ENCODE data around the gene ACTRT2.

GRCh38 chr1:3060127-3060526, 38.9 kb downstream of the ACTRT2 start:
- TF ChIP-seq POLR2A (IDR thresholded peaks at IDR 0.05) (no peak), EP300 (IDR thresholded peaks at IDR 0.05) (no peak)
- TF ChIP-seq, protein P1, sequence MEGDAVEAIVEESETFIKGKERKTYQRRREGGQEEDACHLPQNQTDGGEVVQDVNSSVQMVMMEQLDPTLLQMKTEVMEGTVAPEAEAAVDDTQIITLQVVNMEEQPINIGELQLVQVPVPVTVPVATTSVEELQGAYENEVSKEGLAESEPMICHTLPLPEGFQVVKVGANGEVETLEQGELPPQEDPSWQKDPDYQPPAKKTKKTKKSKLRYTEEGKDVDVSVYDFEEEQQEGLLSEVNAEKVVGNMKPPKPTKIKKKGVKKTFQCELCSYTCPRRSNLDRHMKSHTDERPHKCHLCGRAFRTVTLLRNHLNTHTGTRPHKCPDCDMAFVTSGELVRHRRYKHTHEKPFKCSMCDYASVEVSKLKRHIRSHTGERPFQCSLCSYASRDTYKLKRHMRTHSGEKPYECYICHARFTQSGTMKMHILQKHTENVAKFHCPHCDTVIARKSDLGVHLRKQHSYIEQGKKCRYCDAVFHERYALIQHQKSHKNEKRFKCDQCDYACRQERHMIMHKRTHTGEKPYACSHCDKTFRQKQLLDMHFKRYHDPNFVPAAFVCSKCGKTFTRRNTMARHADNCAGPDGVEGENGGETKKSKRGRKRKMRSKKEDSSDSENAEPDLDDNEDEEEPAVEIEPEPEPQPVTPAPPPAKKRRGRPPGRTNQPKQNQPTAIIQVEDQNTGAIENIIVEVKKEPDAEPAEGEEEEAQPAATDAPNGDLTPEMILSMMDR (IDR thresholded peaks at IDR 0.05): no peak
